Keratinocyte (primary cell): ENCODE measurements around the gene VSIG8. TPM values are rescaled to one million over a fixed set of nuclear protein-coding genes. Genes with fewer than 3 reads are reported as not detected.

Experiments
- DNase-seq: peaks from one replicate; pipeline ENCODE4 v3.0.0-alpha.2; 2011; ENCODE audit warnings: low read depth, missing footprints, low spot score
- FAIRE-seq: peaks from 2 replicates; lab custom pipeline; 2011; peaks lifted over from hg19 to GRCh38; lab: Jason Lieb, UNC
- H2AFZ ChIP-seq: 2 replicates; pipeline ENCODE4 v1.6.0; 2012; ENCODE audit warnings: low read length, control low read depth, inconsistent platforms; ENCODE audit not compliant: control insufficient read depth
- H3K27ac ChIP-seq: 2 replicates; pipeline ENCODE4 v1.5.1; 2011; ENCODE audit warnings: low read length; ENCODE audit not compliant: control insufficient read depth, insufficient read depth
- H3K27me3 ChIP-seq: 3 replicates; pipeline ENCODE4 v1.6.0; 2011; ENCODE audit warnings: low read length; ENCODE audit not compliant: control insufficient read depth, insufficient read depth; ENCODE audit errors: extremely low read depth
- H3K36me3 ChIP-seq, 2 experiments: 2 replicates in 1 of 2; 3 replicates in 1 of 2; pipeline ENCODE4 v1.5.1; 2011; ENCODE audit warnings: low read length in 2 of 2, mild to moderate bottlenecking in 1 of 2; ENCODE audit not compliant: control insufficient read depth in 2 of 2, insufficient read depth in 2 of 2; ENCODE audit errors: extremely low read depth in 1 of 2
- H3K4me1 ChIP-seq: 3 replicates; pipeline ENCODE4 v1.5.1; 2011; ENCODE audit warnings: low read length; ENCODE audit not compliant: control insufficient read depth, insufficient read depth; ENCODE audit errors: extremely low read depth
- H3K4me2 ChIP-seq: 3 replicates; pipeline ENCODE4 v1.6.0; 2011; ENCODE audit warnings: low read depth, low read length; ENCODE audit not compliant: control insufficient read depth, insufficient read depth; ENCODE audit errors: extremely low read depth
- H3K4me3 ChIP-seq, 3 experiments: fragments of 200-600 bp in 1 of 3; sonication (generic) in 1 of 3; 2 replicates in 2 of 3; 3 replicates in 1 of 3; pipeline ENCODE4 v1.5.1; 2011 to 2016; ENCODE audit warnings: low read length in 3 of 3, mild to moderate bottlenecking in 3 of 3, control low read depth in 2 of 3, inconsistent platforms in 1 of 3, low read depth in 1 of 3, mixed read lengths in 1 of 3, mixed run types in 1 of 3, moderate library complexity in 1 of 3; ENCODE audit not compliant: control insufficient read depth in 2 of 3, insufficient read depth in 2 of 3; ENCODE audit errors: extremely low read depth in 1 of 3
- H3K79me2 ChIP-seq: 2 replicates; pipeline ENCODE4 v1.6.0; 2012; ENCODE audit warnings: low read length; ENCODE audit not compliant: control insufficient read depth, insufficient read depth
- H3K9ac ChIP-seq: 3 replicates; pipeline ENCODE4 v1.6.0; 2011; ENCODE audit warnings: low read length; ENCODE audit not compliant: control insufficient read depth, insufficient read depth; ENCODE audit errors: extremely low read depth
- H3K9me1 ChIP-seq: 3 replicates; pipeline ENCODE4 v1.6.0; 2011; ENCODE audit warnings: low read length; ENCODE audit not compliant: control insufficient read depth, insufficient read depth; ENCODE audit errors: extremely low read depth
- H3K9me3 ChIP-seq: 2 replicates; pipeline ENCODE4 v1.5.1; 2012; ENCODE audit warnings: low read depth, low read length; ENCODE audit not compliant: control insufficient read depth
- H4K20me1 ChIP-seq: 3 replicates; pipeline ENCODE4 v1.6.0; 2011; ENCODE audit warnings: low read length; ENCODE audit not compliant: control insufficient read depth, insufficient read depth; ENCODE audit errors: extremely low read depth
- CTCF ChIP-seq, 3 experiments: IDR thresholded peaks in 1 of 3; conservative IDR thresholded peaks in 1 of 3; optimal IDR thresholded peaks in 1 of 3; 2 replicates in 2 of 3; 3 replicates in 1 of 3; pipeline versions ENCODE3 to v1.5.1; 2011; ENCODE audit warnings: low read length in 3 of 3, mild to moderate bottlenecking in 3 of 3, moderate library complexity in 2 of 3, control low read depth in 1 of 3, inconsistent platforms in 1 of 3; ENCODE audit not compliant: insufficient read depth in 2 of 3; ENCODE audit errors: extremely low read depth in 1 of 3
- EZH2 ChIP-seq: IDR thresholded peaks from one replicate; pipeline ENCODE4 v1.6.1; 2012; ENCODE audit warnings: inconsistent platforms, mild to moderate bottlenecking, low read length, moderate library complexity
- dilution Hi-C: fragments of 300-500 bp; cut with MboI; formaldehyde crosslinking; loops from one replicate; pipeline ENCODE4 v1.7.0; 2020; ENCODE audit warnings: low sequenced_read_pairs; ENCODE audit not compliant: extremely low pct_ligation_motif_present
- polyA plus RNA-seq, 5 experiments: library from polyadenylated mRNA; depleted of rRNA in 3 of 5; stranded (reverse) in 3 of 5; stranded (forward) in 1 of 5; unstranded in 1 of 5; fragments of >200 nt; gene quantifications; 1 replicate in 1 of 5; 2 replicates in 3 of 5; 3 replicates in 1 of 5; pipeline versions ENCODE4 v1.2.1 to v1.2.3, GENCODE V29; 2011 to 2012; ENCODE audit warnings: missing spikeins in 2 of 5, low read depth in 1 of 5, low replicate concordance in 1 of 5

Gene VSIG8
- polyA plus RNA-seq, 1 donor (not counting 4 experiments of a cell fraction or from before 2014, with no cell fraction given): 0.56 TPM

- Histone ChIP-seq H3K9ac (no peak overlapping the region), H3K79me2 (no peaks in the 10 kb centered on the region), H3K36me3 (no peaks in the 10 kb centered on the region), H3K4me3 (no peak overlapping the region), H3K27me3 (no peaks in the 10 kb centered on the region), H3K9me1 (no peaks in the 10 kb centered on the region), H3K4me1 (no peaks in the 10 kb centered on the region), H3K27ac (no peak overlapping the region), H4K20me1 (no peaks in the 10 kb centered on the region), H3K9me3 (no peaks in the 10 kb centered on the region), H2AFZ (no peak overlapping the region), H3K4me2 (no peak overlapping the region)
- FAIRE-seq (no peak), DNase-seq (no peak)
- dilution Hi-C loops: no loop called here
- TF ChIP-seq EZH2 (no peak), CTCF (optimal IDR thresholded peaks at IDR 0.05 in 1 of 3, IDR thresholded peaks at IDR 0.05 in 1 of 3, conservative IDR thresholded peaks at IDR 0.05 in 1 of 3; ENCODE audit: extremely low read depth in 1 of 3, insufficient read depth in 2 of 3, low read length in 3 of 3) (peak in 1 of 3 experiments; percentile 25)
Measured at GRCh38 chr1:159835862-159836525, 26.5 kb downstream of the VSIG8 start.

DNA sequence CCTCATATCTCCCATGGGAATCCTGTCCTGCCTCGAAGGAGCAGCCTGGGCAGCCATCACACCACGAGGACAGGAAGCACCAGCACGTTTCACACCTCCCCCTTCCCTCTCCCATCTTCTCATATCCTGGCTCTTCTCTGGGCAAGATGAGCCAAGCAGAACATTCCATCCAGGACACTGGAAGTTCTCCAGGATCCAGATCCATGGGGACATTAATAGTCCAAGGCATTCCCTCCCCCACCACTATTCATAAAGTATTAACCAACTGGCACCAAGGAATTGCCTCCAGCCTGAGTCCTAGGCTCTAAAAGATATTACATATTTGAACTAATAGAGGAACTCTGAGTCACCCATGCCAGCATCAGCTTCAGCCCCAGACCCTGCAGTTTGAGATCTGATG lies 27.1 kb downstream of the VSIG8 start:
- Histone ChIP-seq H3K4me3 (no peak overlapping the region), H3K9me3 (no peaks in the 10 kb centered on the region), H3K79me2 (no peaks in the 10 kb centered on the region), H2AFZ (no peak overlapping the region), H4K20me1 (no peaks in the 10 kb centered on the region), H3K4me1 (peaks cover under 1% of the 10 kb centered on the region), H3K4me2 (no peak overlapping the region), H3K27me3 (no peaks in the 10 kb centered on the region), H3K27ac (no peak overlapping the region), H3K9ac (no peak overlapping the region), H3K9me1 (no peaks in the 10 kb centered on the region), H3K36me3 (no peaks in the 10 kb centered on the region)
- DNase-seq: no peak
- TF ChIP-seq CTCF (optimal IDR thresholded peaks at IDR 0.05 in 1 of 3, IDR thresholded peaks at IDR 0.05 in 1 of 3, conservative IDR thresholded peaks at IDR 0.05 in 1 of 3; ENCODE audit: extremely low read depth in 1 of 3, insufficient read depth in 2 of 3, low read length in 3 of 3): no peak
- TF ChIP-seq EZH2: no peak
- dilution Hi-C loops: no loop called here
- FAIRE-seq: no peak
